Activated CD4-positive, alpha-beta T cell treated with anti-CD3 and anti-CD28 coated beads, Interleukin-2, amount 50 U/mL, for 16 hours (primary cell): ENCODE data around the gene INCA1.
A peak's percentile ranks its signal among the peaks of the same experiment; 100 is the strongest.

Experiments
- DNase-seq: peaks from one replicate; pipeline ENCODE4 v3.0.0-alpha.2; 2020

Gene INCA1

DNA sequence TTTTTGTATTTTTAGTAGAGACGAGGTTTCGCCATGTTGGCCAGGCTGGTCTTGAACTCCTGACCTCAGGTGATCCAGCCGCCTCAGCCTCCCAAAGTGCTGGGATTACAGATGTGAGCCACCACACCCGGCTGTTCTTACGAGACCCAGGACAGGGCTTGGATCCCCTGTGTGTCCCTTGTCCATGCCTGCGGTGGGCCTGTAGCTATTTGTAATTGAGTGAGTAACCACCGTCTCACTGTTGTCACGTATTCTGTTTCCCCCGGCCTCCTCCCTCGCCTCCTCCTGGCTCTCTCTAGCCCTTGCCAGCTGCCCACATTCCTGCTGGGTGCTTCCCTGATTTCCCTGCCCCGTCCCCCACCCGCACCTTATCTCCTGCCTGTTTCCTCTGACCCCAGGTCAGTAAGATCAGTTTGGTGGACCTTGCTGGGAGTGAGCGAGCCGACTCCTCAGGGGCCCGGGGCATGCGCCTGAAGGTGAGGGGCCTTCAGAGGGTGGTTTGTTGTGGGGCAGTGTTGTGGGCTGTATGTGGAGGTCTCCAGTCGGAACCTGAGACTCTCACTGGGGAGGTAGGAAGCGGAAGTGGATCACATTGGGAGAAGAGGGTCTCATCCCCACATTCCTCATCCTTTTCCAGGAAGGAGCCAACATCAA is 6.0 kb upstream of the INCA1 start:
- DNase-seq = no peak

GRCh38 chr17:5002121-5002788 is 4.9 kb upstream of the INCA1 start:
- DNase-seq = no peak

- no peak for DNase-seq
Measured at GRCh38 chr17:5000237-5000639, 2.9 kb upstream of the INCA1 start.

- DNase-seq = no peak
Measured at GRCh38 chr17:4999430-5000093, 2.2 kb upstream of the INCA1 start.

DNA sequence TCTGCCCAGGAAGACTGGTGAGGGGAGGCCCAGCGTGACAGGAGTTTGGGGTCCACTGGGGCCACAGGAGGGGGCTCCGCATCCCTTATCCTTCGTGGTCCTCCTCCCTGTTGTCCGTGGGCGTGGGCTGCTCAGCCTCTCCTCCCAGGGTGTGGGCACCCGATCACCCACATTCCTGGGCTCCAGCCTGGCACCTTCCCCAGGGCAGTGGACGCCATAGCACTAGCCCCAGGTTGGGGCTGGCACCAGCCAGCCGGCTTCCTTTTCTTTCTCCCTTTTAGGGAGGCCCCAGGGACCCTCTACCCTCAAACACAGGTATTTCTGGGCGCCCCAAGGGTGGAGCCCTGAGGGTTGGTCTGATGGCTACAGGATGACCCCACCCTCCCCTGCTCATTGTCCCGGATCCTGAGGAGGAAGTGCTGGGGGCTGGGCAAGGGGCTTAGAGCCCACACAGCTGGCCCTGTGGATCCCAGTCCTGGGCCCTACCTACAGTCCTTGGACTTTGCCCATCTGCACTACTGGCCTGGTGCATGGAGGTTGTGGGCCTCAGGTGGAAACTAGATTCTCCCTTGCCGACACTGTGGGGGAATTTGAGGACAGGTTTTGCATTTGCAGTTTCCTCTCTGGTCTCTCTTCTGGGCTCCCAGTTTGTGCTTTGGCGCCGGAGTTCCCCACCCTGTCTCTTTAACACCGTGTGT is 1.6 kb upstream of the INCA1 start:
- no peak for DNase-seq

- no peak for DNase-seq
Measured at GRCh38 chr17:4998027-4998731, 857 bp upstream of the INCA1 start.

- no peak for DNase-seq
Measured at GRCh38 chr17:4994081-4994595, 3.2 kb downstream of the INCA1 start.

GRCh38 chr17:4987767-4988567 is 9.4 kb downstream of the INCA1 start:
- DNase-seq = no peak

DNA sequence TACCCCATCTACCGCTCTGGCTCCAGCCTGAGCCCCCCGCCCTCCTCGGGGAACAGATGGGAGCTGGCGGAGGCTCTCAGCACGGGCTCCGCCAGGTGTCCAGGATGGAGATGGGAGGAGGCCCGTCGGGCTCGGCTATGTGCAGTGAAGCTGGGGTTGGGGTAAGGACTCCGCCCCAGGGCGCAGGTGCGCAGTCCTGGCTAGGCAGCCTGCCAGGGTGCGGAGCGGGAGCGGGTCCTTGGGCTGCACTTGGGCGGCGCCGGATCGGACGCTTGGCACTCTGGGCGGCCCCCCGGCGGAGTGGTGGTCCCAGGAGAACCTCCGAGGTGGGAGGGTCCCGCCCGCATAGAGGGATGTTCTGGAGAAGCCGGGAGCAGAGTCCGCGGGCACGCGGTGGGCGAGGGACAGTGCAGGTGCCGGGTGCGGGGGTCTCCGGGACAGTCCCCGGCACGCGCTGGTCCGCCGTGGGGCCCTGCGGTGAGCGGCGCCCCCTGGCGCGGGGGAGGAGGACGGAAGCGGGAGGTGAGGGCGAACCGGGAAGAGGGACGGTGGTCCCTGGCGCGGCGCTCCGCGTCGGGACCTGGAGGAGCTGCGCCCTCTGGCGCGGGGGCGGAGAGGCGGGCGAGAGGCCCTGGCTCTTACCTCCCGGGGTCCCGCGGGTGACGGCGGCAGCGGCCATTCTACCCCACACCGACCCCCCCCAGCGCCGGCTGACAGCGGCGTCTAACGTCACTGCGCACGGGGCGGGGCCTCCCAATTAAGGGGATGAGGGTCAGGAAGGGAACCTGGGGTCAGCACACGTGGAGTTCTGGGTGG is 10.2 kb downstream of the INCA1 start, which contains the start of gene CAMTA2:
Gene CAMTA2 (minus strand): TSS at position 725 of the 816 bp plus-strand sequence. CDS start 1,453 bp downstream, outside the sequence.
- DNase-seq = peak; percentile 90

GRCh38 chr17:4986403-4986802 is 10.9 kb downstream of the INCA1 start:
- no peak for DNase-seq

- DNase-seq = no peak
Measured at GRCh38 chr17:4982305-4982704, 15.0 kb downstream of the INCA1 start.

- peak; percentile 77 for DNase-seq
Measured at GRCh38 chr17:4980644-4981216, 16.6 kb downstream of the INCA1 start.

GRCh38 chr17:4978726-4979125 is 18.6 kb downstream of the INCA1 start:
- DNase-seq = no peak

DNA sequence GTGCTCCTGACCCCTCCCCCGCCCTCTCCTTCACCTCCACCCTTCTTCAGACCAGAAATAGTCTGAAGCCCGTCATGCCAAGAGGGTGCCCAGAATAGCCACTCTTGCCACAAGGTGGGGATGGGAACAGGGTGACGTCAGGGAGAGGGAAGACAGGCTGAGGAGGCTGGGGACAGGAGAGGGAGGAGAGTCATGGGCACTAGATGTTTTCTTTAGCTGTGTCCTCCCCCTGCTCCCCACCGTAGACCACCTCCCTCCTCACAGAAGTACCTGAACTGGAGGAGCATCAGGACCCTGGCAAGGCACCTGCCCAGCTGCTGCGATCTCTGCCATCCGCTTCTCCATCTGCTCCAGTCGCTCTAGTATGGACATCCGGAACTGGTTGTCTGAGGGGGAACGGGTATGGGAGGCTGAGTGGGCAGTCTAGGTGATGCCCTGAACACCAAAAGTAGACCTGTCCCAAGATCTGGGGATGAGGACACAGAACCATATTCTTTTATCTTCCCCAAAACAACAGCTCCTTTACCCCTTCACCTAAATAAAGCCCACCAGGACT is 23.1 kb downstream of the INCA1 start:
- DNase-seq = no peak

- DNase-seq = no peak
Measured at GRCh38 chr17:4973256-4974114, 23.8 kb downstream of the INCA1 start.

DNA sequence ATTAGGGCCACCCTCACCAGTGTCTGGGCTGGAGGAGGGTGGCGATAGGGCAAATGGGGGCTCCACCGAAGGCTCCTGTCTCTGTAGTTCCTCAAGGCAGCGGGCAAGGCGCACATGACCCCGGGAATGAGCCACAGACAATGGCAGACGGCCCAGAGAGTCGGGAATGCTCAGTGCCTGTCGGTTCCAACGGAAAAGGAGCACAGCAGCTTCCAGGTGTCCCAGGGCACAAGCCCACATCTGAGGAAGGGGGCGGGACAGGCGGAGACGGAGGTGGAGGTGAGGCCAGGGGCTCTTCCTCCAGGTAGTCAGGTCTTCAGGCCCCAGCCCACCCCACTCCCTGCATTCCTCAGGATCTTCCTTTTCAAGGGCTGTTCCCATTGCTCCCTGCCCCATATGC is 24.6 kb downstream of the INCA1 start:
- no peak for DNase-seq

DNA sequence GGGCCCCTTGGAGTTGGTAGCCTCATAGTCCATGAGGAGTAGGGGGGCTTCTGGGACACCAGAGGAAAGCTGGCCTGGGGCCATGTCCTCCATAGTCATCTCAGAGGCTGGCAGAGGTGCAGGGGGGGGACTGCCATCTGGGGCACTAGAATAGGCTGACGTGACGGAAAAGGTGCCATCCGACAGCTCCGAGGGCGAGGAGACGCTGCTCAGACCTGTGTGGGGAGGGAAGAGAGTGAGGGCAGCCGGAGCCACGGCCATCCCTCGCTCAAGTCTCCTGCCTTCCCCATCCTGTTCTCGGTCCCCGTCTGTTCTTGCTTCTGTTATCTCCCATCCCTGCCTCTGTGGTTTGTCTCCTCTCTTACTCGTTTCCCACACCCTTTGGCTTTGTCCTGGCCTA is 25.0 kb downstream of the INCA1 start:
- DNase-seq = no peak

GRCh38 chr17:4971826-4972225 is 25.5 kb downstream of the INCA1 start:
- DNase-seq = no peak

- no peak for DNase-seq
Measured at GRCh38 chr17:4970273-4970672, 27.0 kb downstream of the INCA1 start.
